Measurements from ENCODE around the gene PPP3CA.
"Not testable (repeated sequence)": the region's sequence is repeated elsewhere in the genome, so short reads cannot be mapped to it uniquely, and the experiment has no call there.

Gene PPP3CA

DNA sequence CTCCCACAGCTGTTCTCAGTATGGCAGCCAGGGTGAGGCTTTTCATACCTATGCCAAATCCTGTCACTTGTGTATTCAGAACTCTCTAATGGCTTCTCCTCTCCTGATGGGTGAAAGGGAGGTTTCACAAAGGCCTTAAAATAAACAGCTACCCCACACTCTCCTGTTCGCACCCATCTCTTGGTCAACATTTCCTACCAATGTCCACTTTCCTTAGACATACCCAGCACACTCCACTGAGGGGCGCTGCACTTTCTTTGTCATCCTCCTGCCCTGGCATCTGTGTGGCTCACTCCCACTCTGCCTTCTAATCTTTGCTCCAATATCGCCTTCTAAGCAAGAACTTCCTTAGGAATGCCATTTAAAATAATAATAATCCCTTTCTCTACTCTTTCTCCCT is 313.3 kb downstream of the PPP3CA start:
- no peak for DNase-seq

DNA sequence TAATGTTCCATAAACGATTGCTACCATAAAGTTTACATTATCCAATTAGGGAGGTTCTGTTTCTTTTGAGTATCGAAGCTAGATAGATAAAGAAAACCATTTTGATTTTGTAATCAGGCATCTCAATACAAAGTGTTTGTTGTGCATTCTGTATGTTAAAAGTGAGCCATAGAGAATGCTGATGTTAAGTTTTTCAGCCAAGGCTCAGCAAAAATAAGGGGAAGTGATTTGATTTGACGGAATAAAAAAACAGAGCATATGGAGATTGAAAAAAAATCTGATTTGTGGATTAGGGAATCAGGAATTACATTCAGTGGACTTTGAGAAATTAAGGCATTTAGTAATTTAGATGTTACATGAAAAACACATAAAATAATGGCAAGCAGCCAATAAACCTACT is 314.8 kb downstream of the PPP3CA start:
- no peak for DNase-seq

DNA sequence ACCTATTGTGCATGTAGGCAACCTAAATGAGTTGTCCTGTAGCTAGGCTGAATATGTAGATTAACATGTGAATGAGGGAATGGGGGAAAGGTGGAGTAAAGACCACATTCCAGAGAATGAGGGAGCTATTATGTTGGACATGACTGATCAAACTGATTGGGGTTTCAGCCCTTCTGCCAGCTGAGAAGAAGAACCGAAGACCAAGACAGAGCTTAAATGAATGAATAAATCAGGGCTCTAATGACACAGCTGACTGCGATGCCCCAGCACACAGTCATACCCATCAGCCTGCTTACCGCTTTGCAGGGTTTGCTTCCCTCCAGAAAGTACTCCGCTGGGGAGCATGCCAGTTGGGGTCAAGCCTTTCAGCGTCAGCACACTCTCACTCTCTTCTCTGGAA is 315.4 kb downstream of the PPP3CA start:
- DNase-seq: no peak

DNA sequence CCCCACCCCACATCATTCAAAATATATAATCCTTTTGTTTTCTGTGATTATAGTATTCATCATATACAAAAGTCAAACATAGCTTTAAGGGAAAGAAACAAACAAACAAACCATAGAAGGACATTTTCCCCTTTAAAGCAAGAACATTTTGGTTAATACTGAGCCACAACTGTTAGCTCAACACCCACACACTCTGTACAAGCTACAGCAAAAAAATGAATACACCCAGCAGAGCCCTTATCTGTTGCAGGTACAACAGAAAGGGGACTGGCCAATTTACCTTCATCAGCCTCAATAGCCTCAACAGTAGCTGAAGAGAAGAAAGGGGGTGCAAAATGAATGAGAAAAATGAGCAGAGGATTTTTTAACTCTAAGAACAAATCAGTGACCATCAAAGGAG is 318.4 kb downstream of the PPP3CA start:
- DNase-seq: no peak

DNA sequence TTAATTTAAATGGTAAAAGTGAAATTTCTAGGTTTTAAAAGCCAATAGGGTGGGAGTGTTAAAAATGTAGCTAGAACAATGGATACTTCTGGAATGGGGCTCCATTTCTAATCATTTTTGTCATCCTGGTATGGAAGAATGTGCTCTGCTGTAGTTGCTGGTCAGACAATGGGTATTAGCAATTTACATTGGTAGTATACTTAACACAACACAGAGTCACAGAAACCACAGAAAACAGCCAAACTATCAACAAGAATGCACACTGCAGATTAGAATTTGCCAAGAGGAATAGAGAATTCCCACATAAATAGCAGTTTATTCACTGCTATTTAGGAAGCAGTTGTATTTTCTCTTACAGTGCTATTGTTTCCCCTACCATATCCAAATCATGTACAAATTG is 319.6 kb downstream of the PPP3CA start:
- DNase-seq: no peak

DNA sequence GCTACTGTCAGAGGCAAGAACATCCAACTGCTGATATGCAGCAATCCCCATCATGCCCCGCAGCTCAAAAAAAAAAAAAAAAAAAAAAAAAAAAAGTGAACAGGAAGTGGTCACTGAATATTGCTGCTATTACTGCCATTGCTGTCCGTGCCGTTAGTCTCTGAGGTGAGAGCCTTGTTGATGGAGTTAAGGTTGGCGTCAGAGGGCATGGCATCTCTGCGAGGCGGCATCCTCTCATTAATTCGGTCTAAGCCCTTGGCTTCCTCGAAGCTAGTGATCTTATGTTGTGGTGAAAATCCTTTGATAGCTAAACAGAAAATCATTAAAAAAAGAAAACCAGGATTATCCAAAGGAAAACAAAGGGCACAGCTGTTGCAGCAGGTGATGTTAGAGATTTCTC is 321.6 kb downstream of the PPP3CA start:
- no peak for DNase-seq

DNA sequence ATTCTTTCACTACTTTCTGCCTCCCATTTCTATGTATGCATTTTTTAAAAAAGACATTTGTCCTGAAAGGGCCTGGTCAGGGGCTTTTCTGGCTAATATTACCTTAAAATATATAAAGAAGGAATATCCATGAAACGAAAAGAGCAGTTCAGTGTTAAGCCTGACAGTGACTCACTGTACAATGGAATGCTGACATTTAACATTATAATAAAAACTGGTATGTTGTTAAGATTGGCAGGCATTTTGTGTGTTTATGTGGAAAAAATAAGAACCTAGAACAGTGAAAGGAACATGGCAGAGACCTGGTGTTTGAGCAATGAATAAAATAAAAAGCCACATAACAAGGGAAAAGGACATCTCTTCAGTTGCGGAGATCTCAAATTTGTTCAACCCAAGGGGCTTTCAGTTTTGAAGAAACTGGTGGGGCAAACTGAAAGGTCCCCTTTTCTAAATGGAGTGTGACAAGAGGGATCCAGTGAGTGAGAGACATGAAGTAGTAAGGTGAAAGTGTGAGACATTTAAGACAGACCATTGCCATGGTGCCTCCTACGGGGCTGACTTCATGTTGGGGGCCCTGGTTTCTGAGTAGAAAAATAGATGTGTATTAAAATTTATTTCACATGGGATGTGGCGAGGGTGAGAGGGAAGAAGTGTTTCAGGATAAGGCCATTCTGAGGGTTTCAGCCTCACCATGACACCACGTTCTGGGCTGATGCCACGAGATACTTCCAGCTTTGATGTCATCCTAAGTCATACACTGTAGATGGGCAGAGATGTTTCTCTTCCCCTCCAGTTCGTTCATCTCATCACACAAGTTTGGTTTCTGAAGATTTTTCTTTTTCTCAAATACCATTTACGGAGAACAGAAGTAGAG is 324.9 kb downstream of the PPP3CA start:
- no peak for DNase-seq

DNA sequence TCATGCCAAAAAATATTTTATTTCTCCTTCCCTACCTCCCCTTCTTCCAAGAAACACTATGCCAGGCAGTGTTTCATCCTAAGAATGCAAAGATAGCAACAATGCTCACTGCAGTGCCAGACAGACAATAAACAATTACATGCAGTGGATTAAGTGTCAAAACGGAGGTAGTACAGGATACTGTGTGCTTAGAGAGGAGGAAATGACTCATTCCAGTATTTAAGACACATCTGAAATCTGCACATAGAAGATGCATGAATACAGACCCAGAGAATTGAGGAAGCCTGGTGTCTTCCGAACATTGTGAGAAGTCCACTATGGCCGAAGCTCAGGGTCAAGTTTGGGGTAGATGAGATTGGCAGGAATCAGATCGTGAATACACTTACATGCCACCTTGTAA is 326.4 kb downstream of the PPP3CA start:
- peak in 1 of 6 experiments; percentile 13 for DNase-seq

DNA sequence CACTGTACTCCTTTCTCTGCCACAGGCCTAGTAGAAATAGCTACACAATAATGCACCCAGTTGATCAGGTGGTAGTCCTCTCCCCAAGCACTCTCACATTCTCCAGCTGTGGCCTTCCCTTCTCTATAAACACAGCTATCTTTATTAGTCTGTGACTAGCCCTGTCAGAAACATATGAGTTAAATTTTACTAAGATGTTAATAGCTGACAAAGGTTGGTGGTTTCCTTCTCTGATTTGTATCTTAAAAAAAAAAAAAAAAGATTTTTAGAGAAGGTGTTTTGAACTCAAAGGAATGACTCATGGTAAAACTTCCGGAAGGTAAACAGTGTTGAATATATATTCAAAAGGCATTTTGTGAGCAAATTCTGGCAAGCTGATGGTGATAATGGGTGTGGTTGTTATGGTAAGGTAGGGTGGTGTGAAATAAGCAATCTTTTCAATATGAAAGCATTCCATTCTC is 327.4 kb downstream of the PPP3CA start:
- peak in 3 of 6 experiments; percentile 13 to 30 (median 19) for DNase-seq

DNA sequence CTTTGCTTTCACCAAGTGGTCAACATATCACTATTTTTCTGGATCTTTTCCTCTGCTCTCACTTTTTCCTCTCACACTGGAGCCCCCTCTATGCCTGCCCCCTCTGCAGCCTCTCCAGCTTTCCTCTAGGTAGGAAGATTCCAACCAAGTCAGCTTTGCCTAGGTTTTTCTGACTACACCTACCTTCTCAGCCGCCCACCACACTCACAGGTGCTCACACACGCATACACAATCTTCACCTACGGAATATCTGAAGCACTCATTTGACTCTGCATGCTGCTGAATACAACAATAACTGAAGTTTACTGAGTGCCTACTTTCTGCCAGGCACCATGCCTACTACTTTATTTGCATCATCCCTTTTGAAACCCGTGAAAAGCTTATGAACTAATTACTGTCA is 328.0 kb downstream of the PPP3CA start:
- DNase-seq: no peak

DNA sequence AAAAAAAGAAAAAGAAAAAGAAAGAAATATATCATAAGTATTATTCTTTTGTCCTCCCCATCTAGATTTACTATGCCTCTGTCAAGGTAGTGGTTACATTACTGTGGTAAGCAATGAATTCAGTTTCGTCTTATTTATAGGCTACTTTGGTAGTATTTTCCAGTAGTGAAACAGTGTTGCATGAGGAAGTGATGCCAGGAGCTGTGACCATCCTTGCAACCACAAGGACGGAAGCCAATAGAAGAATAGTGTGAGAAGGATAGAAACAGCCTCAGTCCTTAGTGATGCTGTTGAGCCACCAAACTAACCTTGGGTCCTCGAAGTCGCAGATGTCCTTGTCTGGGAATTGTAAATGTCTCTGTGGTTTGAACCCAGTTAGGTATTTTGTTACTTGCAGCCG is 328.5 kb downstream of the PPP3CA start:
- no peak for DNase-seq

DNA sequence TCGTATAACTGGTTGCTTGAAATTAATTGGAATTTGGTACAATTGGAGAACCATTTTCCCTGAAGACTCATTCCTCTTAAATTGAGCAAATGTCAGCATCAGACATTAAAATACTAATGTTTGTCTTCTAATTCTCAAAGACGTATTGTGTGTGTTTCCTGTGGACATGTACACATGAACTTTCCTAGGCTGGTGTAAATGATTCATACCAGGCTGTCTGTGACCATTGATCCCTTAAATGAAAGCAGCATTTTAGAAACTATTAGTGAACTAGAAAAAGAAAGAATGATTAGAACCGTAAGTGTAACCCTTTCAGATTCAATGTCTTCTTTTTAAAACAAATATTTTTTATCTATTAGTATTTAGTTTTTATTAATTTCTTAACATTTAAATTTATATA is 332.9 kb downstream of the PPP3CA start:
- DNase-seq: no peak

DNA sequence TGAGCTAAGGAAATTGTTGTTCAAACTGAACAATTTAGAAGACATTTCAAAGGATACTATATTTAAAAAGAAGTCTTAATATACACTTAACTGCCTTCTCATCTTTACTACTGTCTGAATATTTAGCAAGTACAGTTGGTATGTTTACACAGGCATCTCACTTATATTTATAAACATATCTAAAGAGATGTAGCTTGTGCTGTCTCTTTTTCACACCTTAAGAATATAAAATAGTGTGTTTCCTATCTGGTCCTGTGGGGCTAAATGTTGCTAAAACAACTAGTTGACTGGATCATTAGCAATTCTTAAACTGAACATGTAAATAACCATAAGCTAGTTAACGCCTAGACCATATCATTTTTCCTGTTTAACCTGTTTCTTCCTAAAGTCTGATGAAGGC is 336.3 kb downstream of the PPP3CA start:
- DNase-seq: no peak

DNA sequence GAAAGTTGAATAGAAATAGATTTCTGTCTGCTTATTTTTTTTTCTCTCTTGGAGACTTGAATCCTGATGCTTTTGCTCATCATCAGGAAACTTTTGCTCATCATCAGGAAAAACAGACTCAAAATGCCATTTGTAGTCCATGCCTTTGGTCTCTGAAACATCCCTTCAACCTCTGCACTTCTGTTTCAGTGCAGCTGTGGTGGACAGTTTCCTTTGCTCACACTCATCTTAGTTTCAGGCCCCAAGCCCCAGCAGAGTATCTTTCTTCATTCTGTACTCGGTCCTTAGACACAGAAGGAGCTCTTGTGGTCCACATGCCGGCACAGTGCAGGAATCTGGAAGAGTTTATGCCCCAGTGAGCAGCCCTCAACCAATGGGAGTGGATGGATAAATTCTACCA is 337.9 kb downstream of the PPP3CA start:
- DNase-seq: no peak

DNA sequence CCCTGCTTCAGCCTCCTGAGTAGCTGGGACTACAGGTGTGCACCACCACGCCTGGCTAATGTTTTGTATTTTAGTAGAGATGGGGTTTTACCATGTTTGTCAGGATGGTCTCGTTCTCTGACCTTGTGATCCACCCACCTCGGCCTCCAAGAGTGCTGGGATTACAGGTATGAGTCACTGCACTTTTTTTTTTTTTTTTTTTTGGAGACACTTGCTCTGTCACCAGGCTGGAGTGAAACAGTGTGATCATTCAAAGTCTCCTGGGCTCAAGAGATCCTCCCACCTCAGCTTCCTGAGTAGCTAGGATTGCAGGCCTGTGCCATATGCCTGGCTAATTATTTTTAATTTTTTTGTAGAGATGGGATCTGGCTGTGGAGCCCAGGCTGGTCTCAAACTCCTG is 338.8 kb downstream of the PPP3CA start:
- no peak for DNase-seq

DNA sequence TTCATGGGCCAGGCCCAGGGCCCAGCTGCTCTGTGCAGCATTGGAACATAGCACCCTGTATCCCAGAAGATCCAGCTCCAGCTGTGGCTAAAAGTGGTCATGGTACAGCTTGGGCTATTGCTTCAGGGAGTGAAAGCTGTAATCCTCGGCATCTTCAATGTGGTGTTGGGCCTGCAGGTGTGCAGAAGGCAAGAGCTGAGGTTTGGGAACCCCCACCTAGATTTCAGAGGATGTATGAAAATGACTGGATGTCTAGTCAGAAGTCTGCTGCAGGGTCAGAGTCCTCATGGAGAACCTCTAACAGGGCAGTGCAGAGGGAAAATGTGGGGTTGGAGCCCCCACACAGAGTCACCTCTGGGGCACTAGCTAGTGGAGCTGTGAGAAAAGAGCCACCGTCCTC is 341.7 kb downstream of the PPP3CA start:
- DNase-seq: no peak

DNA sequence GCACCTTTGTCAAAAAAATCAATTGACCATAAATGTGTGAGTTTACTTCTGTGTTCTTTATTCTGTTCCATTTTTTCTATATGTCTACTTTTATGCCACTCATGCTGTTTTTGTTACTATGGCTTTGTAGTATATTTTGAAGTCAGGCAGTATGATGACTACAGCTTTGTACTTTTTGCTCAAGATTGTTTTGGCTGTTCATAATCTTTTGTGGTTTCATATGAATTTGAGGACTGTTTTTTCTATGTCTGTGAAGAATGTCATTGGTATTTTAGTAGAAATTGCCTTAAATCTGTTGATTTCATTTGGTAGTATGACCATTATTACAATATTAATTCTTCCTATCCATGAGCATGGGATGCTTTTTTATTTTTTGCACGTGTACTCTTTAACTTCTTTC is 346.8 kb downstream of the PPP3CA start:
- DNase-seq: no peak

DNA sequence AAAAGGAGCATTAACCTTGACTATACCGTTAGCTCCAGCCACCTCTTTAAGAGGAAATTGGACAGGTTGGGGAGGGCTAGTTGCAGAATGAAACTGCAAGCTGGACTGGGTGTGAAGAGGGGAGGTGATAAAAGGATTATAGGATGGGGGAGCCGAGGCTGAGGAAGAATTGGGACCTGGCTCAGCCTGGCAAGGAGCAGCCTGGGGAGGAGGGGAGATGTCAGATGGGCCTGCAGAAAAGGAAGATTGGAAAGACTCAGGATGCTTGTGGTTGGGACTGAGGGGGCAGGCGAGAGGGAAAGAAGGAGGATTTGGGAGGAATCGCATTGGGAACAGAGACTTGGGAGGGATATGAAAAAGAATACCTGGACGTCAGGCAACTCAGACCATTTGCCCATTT is 351.7 kb downstream of the PPP3CA start:
- DNase-seq: no peak

DNA sequence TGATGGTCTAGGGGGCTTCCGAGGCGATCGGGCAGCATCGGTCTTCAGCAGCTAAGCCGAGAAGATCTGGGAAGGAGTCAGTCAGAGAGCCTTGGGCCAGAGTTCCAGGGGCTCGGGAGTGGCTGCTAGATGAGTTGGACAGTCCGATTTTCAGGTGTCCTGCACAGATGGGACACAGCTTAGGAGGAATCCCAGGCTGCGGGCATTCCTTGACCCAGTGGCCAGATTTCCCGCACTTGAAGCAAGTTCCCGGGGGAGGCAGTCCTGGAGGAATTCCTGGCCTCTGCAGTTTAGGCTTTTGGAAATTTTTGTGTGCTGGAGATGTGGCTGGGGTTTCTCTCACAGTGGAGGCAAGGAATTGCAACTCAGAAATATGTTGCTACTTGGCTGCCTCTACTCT is 352.3 kb downstream of the PPP3CA start:
- not testable (repeated sequence) for DNase-seq

DNA sequence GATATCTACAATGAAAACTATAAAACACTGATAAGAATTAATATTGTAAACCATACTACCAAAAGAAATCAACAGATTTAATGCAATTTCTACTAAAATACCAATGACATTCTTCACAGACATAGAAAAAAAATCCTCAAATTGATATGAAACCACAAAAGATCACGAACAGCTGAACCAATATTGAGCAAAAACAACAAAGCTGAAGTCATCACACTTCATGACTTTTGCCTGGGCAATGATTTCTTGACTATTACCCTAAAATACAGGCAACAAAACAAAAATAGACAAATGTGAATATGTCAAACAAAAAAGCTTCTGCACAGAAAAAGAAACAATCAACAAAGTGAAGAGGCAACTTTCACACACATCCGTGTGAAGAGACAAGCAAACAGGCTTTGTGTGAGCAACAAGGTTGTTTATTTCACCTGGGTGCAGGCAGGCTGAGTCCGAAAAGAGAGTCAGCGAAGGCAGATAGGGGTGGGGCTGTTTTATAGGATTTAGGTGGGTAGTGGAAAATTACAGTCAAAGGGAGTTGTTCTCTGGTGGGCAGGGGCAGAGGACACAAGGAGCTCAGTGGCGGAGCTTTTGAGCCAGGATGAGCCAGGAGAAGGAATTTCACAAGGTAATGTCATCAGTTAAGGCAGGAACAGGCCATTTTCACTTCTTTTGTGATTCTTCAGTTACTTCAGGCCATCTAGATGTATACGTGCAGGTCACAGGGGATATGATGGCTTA is 355.8 kb downstream of the PPP3CA start:
- DNase-seq: not testable (repeated sequence)

DNA sequence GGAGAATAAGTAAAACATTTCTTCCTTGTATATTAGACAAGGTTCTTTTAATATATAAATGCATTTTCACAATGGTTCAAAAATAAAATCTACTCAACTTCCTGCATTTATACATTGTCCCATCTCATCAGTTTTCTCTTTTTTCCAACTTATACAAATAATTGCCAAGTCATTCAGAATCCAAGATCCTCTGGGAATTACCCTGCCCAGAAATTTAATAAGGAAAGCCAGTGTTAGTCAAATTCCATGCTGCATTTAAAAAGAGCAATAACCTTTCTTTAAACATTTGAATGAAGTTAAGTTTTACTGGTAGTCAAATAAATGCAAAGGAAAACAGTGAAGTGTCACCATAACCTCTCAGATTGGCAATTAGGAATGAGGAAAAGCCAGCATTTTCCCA is 357.9 kb downstream of the PPP3CA start:
- no peak for DNase-seq

DNA sequence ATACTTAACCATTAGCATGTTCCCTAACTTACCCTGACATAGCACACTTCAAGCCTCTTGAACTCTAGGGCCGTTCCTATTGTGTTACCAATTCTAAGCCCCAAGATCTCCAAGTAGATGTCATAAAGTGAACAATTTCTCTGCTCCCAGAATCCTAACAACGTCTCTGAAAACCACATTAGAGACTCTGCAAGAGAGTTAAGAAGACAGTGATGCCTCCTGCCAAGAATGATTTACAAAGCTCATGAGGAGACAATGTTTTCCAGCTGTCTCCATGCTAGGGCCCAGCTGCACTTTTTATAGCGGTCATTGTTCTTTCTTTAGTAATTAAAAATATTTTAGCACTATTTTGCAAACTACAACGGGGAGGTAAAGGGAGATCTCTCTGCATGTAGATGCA is 358.4 kb downstream of the PPP3CA start:
- no peak for DNase-seq

DNA sequence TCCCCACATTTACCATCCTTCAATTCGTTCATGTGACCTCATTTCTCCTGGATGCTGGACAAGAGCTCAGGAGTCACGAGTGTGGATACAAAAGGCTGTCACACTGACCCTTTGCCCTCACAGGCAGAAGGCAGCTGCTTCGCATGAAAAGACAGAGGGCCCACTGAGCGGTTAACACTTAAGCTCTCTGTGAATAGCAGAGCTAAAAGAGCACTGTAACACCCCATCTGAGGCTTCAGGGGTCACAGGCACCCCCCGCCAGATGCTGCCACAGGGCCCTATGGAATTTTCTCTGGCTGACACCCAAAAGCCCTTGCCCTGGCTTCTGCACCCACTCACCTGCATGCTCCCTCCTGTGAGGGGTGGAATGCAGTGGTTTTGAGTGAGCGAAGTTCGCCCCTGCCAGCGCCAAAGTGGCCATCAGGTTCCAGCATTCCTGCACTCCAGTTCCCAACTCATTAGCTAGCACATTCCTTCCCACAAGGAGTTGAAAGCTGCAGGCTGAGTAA is 360.9 kb downstream of the PPP3CA start:
- no peak for DNase-seq

DNA sequence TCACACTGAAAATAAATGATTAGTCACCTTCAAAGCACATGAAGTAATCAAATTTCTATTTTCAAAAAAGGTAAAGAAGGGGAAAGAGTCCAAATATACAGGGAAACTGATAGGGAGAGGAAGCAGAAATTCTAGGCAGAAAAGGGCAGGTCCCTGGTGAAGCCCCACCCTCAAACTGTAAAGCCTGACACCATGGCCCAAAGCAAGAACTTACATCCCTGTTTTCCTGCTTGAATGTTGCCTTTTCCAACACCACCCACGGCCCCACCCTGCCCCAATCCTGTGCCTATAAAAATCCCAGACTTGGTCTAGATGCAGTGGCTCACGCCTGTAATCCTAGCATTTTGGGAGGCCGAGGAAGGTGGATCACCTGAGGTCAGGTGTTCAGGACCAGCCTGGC is 361.8 kb downstream of the PPP3CA start:
- no peak for DNase-seq

All from stimulated activated naive CD4-positive, alpha-beta T cell (primary cell).